HG02970 (cell line): ENCODE measurements around the gene IFITM5.

ENCODE experiments used
- ATAC-seq: cut with Tn5 transposase; IDR thresholded peaks from one replicate; pipeline ENCODE4 v1.9.1; 2021; ENCODE audit warnings: mild to moderate bottlenecking, moderate library complexity, moderate number of reproducible peaks; ENCODE audit not compliant: unreplicated experiment, low FRiP score

Gene IFITM5

GRCh38 chr11:297586-298405 is 1.5 kb downstream of the IFITM5 start:
- no peak for ATAC-seq

- ATAC-seq: no peak
Measured at GRCh38 chr11:297051-297585, 2.2 kb downstream of the IFITM5 start.

- ATAC-seq: no peak
Measured at GRCh38 chr11:296171-297050, 2.9 kb downstream of the IFITM5 start.

GRCh38 chr11:295351-296170 is 3.8 kb downstream of the IFITM5 start:
- ATAC-seq: no peak

GRCh38 chr11:294780-295179 is 4.5 kb downstream of the IFITM5 start:
- no peak for ATAC-seq

- no peak for ATAC-seq
Measured at GRCh38 chr11:293852-294661, 5.3 kb downstream of the IFITM5 start.

GRCh38 chr11:293271-293851 is 6.0 kb downstream of the IFITM5 start:
- ATAC-seq: no peak

GRCh38 chr11:292211-293121 is 6.9 kb downstream of the IFITM5 start:
- no peak for ATAC-seq

- ATAC-seq: no peak
Measured at GRCh38 chr11:291281-292210, 7.8 kb downstream of the IFITM5 start.

GRCh38 chr11:290621-291231 is 8.6 kb downstream of the IFITM5 start:
- no peak for ATAC-seq

- no peak for ATAC-seq
Measured at GRCh38 chr11:289712-290620, 9.4 kb downstream of the IFITM5 start.

GRCh38 chr11:289398-289711 is 10.0 kb downstream of the IFITM5 start:
- ATAC-seq: no peak

GRCh38 chr11:288478-289397 is 10.6 kb downstream of the IFITM5 start, which contains the start of gene PGGHG:
TSS of gene PGGHG (plus strand) at chr11:289126. CDS start at chr11:289817, 691 bp downstream.
- no peak for ATAC-seq

- no peak for ATAC-seq
Measured at GRCh38 chr11:287821-288477, 11.4 kb downstream of the IFITM5 start.
